ENCODE measurements around the gene ENOX1.

The ENOX1 gene

DNA sequence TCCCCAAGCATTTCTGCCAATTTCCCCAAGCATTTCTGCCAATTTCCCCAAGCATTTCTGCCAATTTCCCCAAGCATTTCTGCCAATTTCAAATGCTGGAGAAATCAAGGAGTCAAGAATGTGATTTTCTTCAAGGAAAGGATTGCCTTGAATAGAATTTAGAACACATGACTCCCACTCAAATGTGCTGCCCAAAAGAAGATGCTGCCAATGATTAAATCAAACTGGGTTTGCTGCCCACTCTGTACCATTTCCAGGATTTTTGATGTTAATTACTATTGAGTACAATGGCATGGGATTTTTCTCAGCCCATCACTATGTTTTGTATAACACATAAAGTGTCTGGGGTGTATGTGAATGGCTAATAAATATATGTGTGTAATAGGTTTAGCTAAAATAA, 21.9 kb upstream of the ENOX1 start:
- TF ChIP-seq, protein P1, sequence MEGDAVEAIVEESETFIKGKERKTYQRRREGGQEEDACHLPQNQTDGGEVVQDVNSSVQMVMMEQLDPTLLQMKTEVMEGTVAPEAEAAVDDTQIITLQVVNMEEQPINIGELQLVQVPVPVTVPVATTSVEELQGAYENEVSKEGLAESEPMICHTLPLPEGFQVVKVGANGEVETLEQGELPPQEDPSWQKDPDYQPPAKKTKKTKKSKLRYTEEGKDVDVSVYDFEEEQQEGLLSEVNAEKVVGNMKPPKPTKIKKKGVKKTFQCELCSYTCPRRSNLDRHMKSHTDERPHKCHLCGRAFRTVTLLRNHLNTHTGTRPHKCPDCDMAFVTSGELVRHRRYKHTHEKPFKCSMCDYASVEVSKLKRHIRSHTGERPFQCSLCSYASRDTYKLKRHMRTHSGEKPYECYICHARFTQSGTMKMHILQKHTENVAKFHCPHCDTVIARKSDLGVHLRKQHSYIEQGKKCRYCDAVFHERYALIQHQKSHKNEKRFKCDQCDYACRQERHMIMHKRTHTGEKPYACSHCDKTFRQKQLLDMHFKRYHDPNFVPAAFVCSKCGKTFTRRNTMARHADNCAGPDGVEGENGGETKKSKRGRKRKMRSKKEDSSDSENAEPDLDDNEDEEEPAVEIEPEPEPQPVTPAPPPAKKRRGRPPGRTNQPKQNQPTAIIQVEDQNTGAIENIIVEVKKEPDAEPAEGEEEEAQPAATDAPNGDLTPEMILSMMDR (IDR thresholded peaks at IDR 0.05) = no peak

GRCh38 chr13:43805681-43806128, 18.9 kb upstream of the ENOX1 start:
- TF ChIP-seq, protein P1 (IDR thresholded peaks at IDR 0.05) = no peak

- TF ChIP-seq, protein P1 (IDR thresholded peaks at IDR 0.05) = no peak
Measured at GRCh38 chr13:43805071-43805468, 18.3 kb upstream of the ENOX1 start.

GRCh38 chr13:43804461-43805070, 17.8 kb upstream of the ENOX1 start:
- TF ChIP-seq, protein P1 (IDR thresholded peaks at IDR 0.05) = peak; percentile 59

DNA sequence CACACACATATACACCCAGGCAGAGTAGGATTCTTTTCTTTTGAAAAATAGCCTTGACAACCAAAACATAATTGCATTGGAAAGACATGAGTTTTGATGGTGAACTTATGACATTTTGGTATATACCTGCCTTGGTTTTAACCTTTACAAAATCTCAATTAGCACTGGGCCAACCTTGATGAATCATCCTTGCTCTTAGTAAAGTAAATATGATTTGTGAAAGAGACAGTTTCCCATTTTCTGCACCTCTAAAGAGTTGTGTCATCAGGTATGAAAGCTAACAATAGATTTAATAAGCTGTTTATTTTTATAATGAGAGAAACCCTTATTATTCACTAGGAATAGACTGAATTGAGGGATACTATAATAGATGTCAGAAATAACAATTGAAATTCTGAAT, 15.7 kb upstream of the ENOX1 start:
- TF ChIP-seq, protein P1 (IDR thresholded peaks at IDR 0.05) = no peak

- TF ChIP-seq, protein P1 (IDR thresholded peaks at IDR 0.05) = no peak
Measured at GRCh38 chr13:43800828-43801227, 14.1 kb upstream of the ENOX1 start.

DNA sequence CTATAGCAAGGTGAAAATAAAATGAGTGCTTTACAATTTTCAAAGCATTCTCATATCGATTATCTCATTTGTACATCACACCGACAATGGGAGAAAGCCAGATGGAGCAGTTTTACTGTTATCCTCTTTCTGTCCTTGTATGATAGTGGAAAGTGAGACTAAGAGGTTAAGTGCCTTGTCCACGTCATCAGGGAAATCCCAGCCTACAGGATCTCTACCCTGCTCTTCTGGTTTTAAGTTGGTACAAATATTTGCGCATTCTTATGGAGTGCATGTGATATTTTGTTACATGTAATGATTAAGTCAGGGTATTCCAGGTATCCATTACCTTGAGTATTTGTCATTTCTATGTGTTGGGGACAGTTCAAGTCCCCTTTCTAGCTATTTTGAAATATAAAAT, 12.4 kb upstream of the ENOX1 start:
- TF ChIP-seq, protein P1 (IDR thresholded peaks at IDR 0.05) = no peak

GRCh38 chr13:43797869-43798268, 11.1 kb upstream of the ENOX1 start:
- TF ChIP-seq, protein P1 (IDR thresholded peaks at IDR 0.05) = no peak

Measured in LNCAP (cell line).